Measurements from ENCODE around the gene ATP1A2. TPM values are rescaled to one million over a fixed set of nuclear protein-coding genes. Genes with fewer than 3 reads are reported as not detected.
"Not testable (repeated sequence)": the region's sequence is repeated elsewhere in the genome, so short reads cannot be mapped to it uniquely, and the experiment has no call there.

The ATP1A2 gene
- total RNA-seq, 1 donor from 2014 or later = 0.49 TPM

GRCh38 chr1:160105155-160105554, 10.4 kb upstream of the ATP1A2 start:
- Mint-ChIP-seq H3K27ac (ENCODE audit: unreplicated experiment) (no peak overlapping the region), H3K9me3 (ENCODE audit: unreplicated experiment) (no peaks in the 10 kb centered on the region), H3K4me3 (ENCODE audit: unreplicated experiment) (no peak overlapping the region), H3K27me3 (ENCODE audit: unreplicated experiment) (peaks cover 13% of the 10 kb centered on the region), H3K36me3 (ENCODE audit: low read depth, unreplicated experiment) (no peaks in the 10 kb centered on the region), H3K4me1 (ENCODE audit: unreplicated experiment) (peaks cover 32% of the 10 kb centered on the region)
- TF ChIP-seq CTCF (IDR thresholded peaks at IDR 0.05; ENCODE audit: unreplicated experiment) = no peak
- DNase-seq (ENCODE audit: low spot score) = no peak

- Mint-ChIP-seq H3K4me3 (ENCODE audit: unreplicated experiment) (no peak overlapping the region), H3K27ac (ENCODE audit: unreplicated experiment) (no peak overlapping the region), H3K27me3 (ENCODE audit: unreplicated experiment) (peaks cover 13% of the 10 kb centered on the region), H3K36me3 (ENCODE audit: low read depth, unreplicated experiment) (no peaks in the 10 kb centered on the region), H3K9me3 (ENCODE audit: unreplicated experiment) (no peaks in the 10 kb centered on the region), H3K4me1 (ENCODE audit: unreplicated experiment) (peaks cover 30% of the 10 kb centered on the region)
- DNase-seq (ENCODE audit: low spot score) = no peak
- TF ChIP-seq CTCF (IDR thresholded peaks at IDR 0.05; ENCODE audit: unreplicated experiment) = no peak
Observed at GRCh38 chr1:160107512-160107911, 8.0 kb upstream of the ATP1A2 start.

GRCh38 chr1:160108888-160109662, 6.5 kb upstream of the ATP1A2 start:
- peak; percentile 49 for TF ChIP-seq CTCF (IDR thresholded peaks at IDR 0.05; ENCODE audit: unreplicated experiment)
- peaks cover 4% of the 10 kb centered on the region for H3K36me3 Mint-ChIP-seq (ENCODE audit: low read depth, unreplicated experiment)
- H3K27ac Mint-ChIP-seq (ENCODE audit: unreplicated experiment) = no peak overlapping the region
- H3K9me3 Mint-ChIP-seq (ENCODE audit: unreplicated experiment) = no peaks in the 10 kb centered on the region
- H3K4me3 Mint-ChIP-seq (ENCODE audit: unreplicated experiment) = peak overlapping the region; percentile 2
- peaks cover 18% of the 10 kb centered on the region for H3K27me3 Mint-ChIP-seq (ENCODE audit: unreplicated experiment)
- DNase-seq (ENCODE audit: low spot score) = peak; percentile 58
- peaks cover 30% of the 10 kb centered on the region for H3K4me1 Mint-ChIP-seq (ENCODE audit: unreplicated experiment)

GRCh38 chr1:160109686-160110085, 5.9 kb upstream of the ATP1A2 start:
- Mint-ChIP-seq H3K9me3 (ENCODE audit: unreplicated experiment) (no peaks in the 10 kb centered on the region), H3K4me3 (ENCODE audit: unreplicated experiment) (no peak overlapping the region), H3K4me1 (ENCODE audit: unreplicated experiment) (peaks cover 26% of the 10 kb centered on the region), H3K27ac (ENCODE audit: unreplicated experiment) (no peak overlapping the region), H3K36me3 (ENCODE audit: low read depth, unreplicated experiment) (peaks cover 4% of the 10 kb centered on the region), H3K27me3 (ENCODE audit: unreplicated experiment) (peaks cover 18% of the 10 kb centered on the region)
- no peak for DNase-seq (ENCODE audit: low spot score)
- no peak for TF ChIP-seq CTCF (IDR thresholded peaks at IDR 0.05; ENCODE audit: unreplicated experiment)

- not testable (repeated sequence) for H3K36me3 Mint-ChIP-seq (ENCODE audit: low read depth, unreplicated experiment); DNase-seq (ENCODE audit: low spot score); H3K27ac Mint-ChIP-seq (ENCODE audit: unreplicated experiment); H3K9me3 Mint-ChIP-seq (ENCODE audit: unreplicated experiment); H3K4me3 Mint-ChIP-seq (ENCODE audit: unreplicated experiment)
- H3K27me3 Mint-ChIP-seq (ENCODE audit: unreplicated experiment) = peaks cover 16% of the 10 kb centered on the region
- peaks cover 19% of the 10 kb centered on the region for H3K4me1 Mint-ChIP-seq (ENCODE audit: unreplicated experiment)
Observed at GRCh38 chr1:160111462-160111861, 4.1 kb upstream of the ATP1A2 start.

All from endothelial cell (in vitro differentiated cells).